GM23338 (cell line): ENCODE results near the gene PGS1. TPM values are rescaled to one million over a fixed set of nuclear protein-coding genes. Genes with fewer than 3 reads are reported as not detected.

Experiments used
- ATAC-seq: fragments of 200-7000 bp; cut with Tn5 transposase; 3 replicates; pipeline ENCODE4 v1.9.1; 2020
- DNase-seq: peaks from one replicate; pipeline ENCODE4 v3.0.0-alpha.2; 2015; ENCODE audit warnings: low spot score
- H2AFZ ChIP-seq: fragments of 200-600 bp; sonication (generic); 2 replicates; pipeline ENCODE4 v1.8.0; 2016; ENCODE audit warnings: antibody characterized with exemption, mild to moderate bottlenecking, moderate library complexity
- H3F3A ChIP-seq: fragments of 200-600 bp; sonication (generic); replicated peaks from 2 replicates; pipeline ENCODE4 v1.8.0; 2017; ENCODE audit warnings: antibody characterized with exemption, mixed run types, low read depth
- H3K27ac ChIP-seq: fragments of 200-600 bp; sonication (generic); 2 replicates; pipeline ENCODE4 v1.6.1; 2016; ENCODE audit warnings: low read depth
- H3K27me3 ChIP-seq: fragments of 200-600 bp; sonication (generic); 2 replicates; pipeline ENCODE4 v1.8.0; 2016; ENCODE audit warnings: mild to moderate bottlenecking, mixed run types, moderate library complexity; ENCODE audit not compliant: insufficient read depth
- H3K36me3 ChIP-seq: fragments of 200-600 bp; sonication (generic); 2 replicates; pipeline ENCODE4 v1.8.0; 2016; ENCODE audit warnings: mild to moderate bottlenecking; ENCODE audit not compliant: insufficient read depth
- H3K4me1 ChIP-seq: fragments of 200-600 bp; sonication (generic); 2 replicates; pipeline ENCODE4 v1.8.0; 2016; ENCODE audit warnings: mild to moderate bottlenecking, moderate library complexity; ENCODE audit not compliant: insufficient read depth
- H3K4me2 ChIP-seq: fragments of 200-600 bp; sonication (generic); 2 replicates; pipeline ENCODE4 v1.7.1; 2017; ENCODE audit warnings: mixed run types
- H3K4me3 ChIP-seq: fragments of 200-600 bp; sonication (generic); 2 replicates; pipeline ENCODE4 v1.6.1; 2016; ENCODE audit warnings: mixed run types
- H3K79me2 ChIP-seq: fragments of 200-600 bp; sonication (generic); replicated peaks from 2 replicates; pipeline ENCODE4 v1.8.0; 2017; ENCODE audit warnings: mild to moderate bottlenecking; ENCODE audit not compliant: insufficient read depth
- H3K9me2 ChIP-seq: fragments of 200-600 bp; sonication (generic); 2 replicates; pipeline ENCODE4 v1.8.0; 2017; ENCODE audit not compliant: insufficient read depth
- H4K20me1 ChIP-seq: fragments of 200-600 bp; sonication (generic); replicated peaks from 2 replicates; pipeline ENCODE4 v1.8.0; 2017; ENCODE audit warnings: mild to moderate bottlenecking; ENCODE audit not compliant: insufficient read depth
- H3K27ac Mint-ChIP-seq: 2 replicates; pipeline ENCODE4 v1.8.0; 2020; ENCODE audit warnings: inconsistent platforms, mild to moderate bottlenecking, moderate library complexity, mixed read lengths
- H3K27me3 Mint-ChIP-seq: 3 replicates; pipeline ENCODE4 v1.8.0; 2022; ENCODE audit warnings: low read depth, mild to moderate bottlenecking, moderate library complexity, mixed read lengths, inconsistent platforms; ENCODE audit not compliant: insufficient read depth, poor library complexity
- H3K36me3 Mint-ChIP-seq: 3 replicates; pipeline ENCODE4 v1.8.0; 2021; ENCODE audit warnings: low read depth, mild to moderate bottlenecking, inconsistent platforms, moderate library complexity, mixed read lengths
- H3K4me1 Mint-ChIP-seq: 3 replicates; pipeline ENCODE4 v1.8.0; 2020; ENCODE audit warnings: mild to moderate bottlenecking, inconsistent platforms, mixed read lengths
- H3K4me3 Mint-ChIP-seq: 3 replicates; pipeline ENCODE4 v1.8.0; 2021; ENCODE audit warnings: moderate library complexity, mild to moderate bottlenecking, inconsistent platforms, mixed read lengths
- H3K9me3 Mint-ChIP-seq: 3 replicates; pipeline ENCODE4 v1.8.0; 2020; ENCODE audit warnings: moderate library complexity, mild to moderate bottlenecking, inconsistent platforms, mixed read lengths
- NANOG ChIP-seq: IDR thresholded peaks from 2 replicates; pipeline ENCODE4 v1.6.1; 2016; ENCODE audit warnings: antibody characterized with exemption, borderline replicate concordance
- ZNF331 ChIP-seq: fragments of 250-450 bp; sonication (Bioruptor Pico); IDR thresholded peaks from 2 replicates; pipeline ENCODE4 v1.5.0; 2020; ENCODE audit warnings: low read depth, mild to moderate bottlenecking, moderate library complexity
- polyA plus RNA-seq: library from polyadenylated mRNA; unstranded; fragments of >200 nt; fragmentation: Nextera tagmentation; extraction: Ambion mirVana; gene quantifications from 2 replicates; pipeline ENCODE4 v1.2.1, GENCODE V29; 2016
- total RNA-seq: library from RNA; depleted of rRNA; stranded (reverse); fragments of >200 nt; shearing (Covaris generic); gene quantifications from 2 replicates; pipeline ENCODE4 v1.2.3, GENCODE V29; 2014
- TF ChIP-seq, protein P1 (sequence below): IDR thresholded peaks from one replicate; pipeline ENCODE4 v1.6.1; 2018; ENCODE audit warnings: antibody characterized with exemption; ENCODE audit not compliant: unreplicated experiment
- TF ChIP-seq, protein P2 (sequence below): IDR thresholded peaks from 2 replicates; pipeline ENCODE4 v1.6.1; 2016; ENCODE audit warnings: antibody characterized with exemption
- TF ChIP-seq, protein P3 (sequence below): fragments of 250-450 bp; sonication (Bioruptor Pico); IDR thresholded peaks from 2 replicates; pipeline ENCODE4 v1.5.0; 2020; ENCODE audit warnings: mild to moderate bottlenecking, moderate library complexity

Gene PGS1
- total and polyA plus RNA-seq, 2 experiments from 2014 or later, result 43.9 to 67.1 TPM

DNA sequence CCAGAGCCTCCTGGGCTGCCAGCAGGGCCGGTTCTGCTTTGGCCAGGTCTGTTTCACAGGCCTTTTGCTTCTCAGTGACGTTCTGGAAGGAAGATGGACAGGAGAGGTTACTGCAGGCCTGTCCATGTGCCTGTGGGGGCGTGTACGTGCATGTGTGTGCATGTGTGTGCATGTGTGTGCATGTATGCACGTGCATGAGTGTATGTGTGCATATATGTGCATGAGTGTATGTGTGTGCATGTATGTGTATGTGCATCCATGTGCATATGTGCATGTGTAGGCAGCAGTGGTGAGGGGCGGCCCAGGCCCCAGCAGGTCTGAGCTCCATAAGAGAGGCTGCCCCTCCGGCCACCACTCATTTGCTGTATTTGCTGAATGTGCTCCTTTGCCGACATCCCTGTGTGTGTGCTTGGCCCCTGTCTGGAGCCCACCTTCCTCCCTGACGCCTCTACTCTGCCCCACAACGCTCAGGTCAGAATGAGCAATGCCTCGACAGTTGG, 81.8 kb downstream of the PGS1 start (continued):
- TF ChIP-seq, protein P1, sequence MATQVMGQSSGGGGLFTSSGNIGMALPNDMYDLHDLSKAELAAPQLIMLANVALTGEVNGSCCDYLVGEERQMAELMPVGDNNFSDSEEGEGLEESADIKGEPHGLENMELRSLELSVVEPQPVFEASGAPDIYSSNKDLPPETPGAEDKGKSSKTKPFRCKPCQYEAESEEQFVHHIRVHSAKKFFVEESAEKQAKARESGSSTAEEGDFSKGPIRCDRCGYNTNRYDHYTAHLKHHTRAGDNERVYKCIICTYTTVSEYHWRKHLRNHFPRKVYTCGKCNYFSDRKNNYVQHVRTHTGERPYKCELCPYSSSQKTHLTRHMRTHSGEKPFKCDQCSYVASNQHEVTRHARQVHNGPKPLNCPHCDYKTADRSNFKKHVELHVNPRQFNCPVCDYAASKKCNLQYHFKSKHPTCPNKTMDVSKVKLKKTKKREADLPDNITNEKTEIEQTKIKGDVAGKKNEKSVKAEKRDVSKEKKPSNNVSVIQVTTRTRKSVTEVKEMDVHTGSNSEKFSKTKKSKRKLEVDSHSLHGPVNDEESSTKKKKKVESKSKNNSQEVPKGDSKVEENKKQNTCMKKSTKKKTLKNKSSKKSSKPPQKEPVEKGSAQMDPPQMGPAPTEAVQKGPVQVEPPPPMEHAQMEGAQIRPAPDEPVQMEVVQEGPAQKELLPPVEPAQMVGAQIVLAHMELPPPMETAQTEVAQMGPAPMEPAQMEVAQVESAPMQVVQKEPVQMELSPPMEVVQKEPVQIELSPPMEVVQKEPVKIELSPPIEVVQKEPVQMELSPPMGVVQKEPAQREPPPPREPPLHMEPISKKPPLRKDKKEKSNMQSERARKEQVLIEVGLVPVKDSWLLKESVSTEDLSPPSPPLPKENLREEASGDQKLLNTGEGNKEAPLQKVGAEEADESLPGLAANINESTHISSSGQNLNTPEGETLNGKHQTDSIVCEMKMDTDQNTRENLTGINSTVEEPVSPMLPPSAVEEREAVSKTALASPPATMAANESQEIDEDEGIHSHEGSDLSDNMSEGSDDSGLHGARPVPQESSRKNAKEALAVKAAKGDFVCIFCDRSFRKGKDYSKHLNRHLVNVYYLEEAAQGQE, result no peak
- TF ChIP-seq NANOG (no peak), ZNF331 (CRISPR knock-in tag) (no peak)

DNA sequence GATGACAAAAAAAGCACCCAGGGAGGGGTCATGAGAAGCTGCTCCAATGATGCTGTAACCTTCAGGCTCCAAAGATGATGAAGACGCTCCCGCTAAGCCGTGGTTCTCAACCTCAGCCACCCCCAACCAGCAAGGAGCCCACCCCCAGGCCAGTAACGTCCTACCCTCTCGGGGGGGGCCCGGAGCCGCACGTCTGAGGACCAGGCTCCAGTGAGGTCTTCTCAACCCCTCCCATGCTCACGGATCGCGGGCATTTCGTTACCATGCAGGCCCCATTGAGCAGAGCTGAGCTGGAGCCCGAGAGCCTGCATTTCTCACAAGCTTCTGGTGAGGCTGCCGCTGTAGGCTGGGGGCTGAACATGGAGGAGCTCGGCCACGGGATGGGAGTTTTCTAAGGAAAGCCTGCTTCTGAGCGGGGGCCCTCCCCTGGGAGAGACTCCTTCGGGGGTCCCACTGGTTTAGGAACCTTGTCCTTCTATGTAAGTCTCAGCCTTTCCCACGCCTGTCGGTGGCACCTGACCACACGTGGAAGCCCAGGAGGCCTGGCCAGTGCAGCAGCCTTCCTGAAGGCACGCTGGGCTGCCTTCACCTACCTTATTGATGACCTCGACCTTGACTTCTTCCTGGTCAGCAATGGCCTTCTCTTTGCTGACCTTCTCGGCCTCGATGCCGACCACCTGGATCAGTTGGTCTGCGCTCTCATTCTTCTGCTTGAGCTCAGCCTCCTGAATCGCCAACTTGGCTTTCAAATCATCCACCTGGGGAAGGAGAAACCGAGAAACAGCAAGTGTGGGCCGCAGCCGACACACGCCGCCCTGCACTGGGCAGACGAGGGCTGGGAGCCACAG, 82.7 kb downstream of the PGS1 start:
- H3K27ac Mint-ChIP-seq, result no peak overlapping the region
- no peak for ATAC-seq

More for the DNA sequence above, 82.7 kb downstream of the PGS1 start:
- Mint-ChIP-seq H3K4me3 (no peak overlapping the region), H3K9me3 (peaks cover 9% of the 10 kb centered on the region; the same call in 2 of the 3 replicates), H3K36me3 (no peaks in the 10 kb centered on the region), H3K27me3 (peaks cover 7% of the 10 kb centered on the region), H3K4me1 (0 out of 3 replicates have a peak, but pooled peaks cover 5% of the 10 kb centered on the region)
- Histone ChIP-seq H3K27ac (no peak overlapping the region), H3K27me3 (no peaks in the 10 kb centered on the region), H3K4me2 (no peak overlapping the region), H2AFZ (no peak overlapping the region), H4K20me1 (no peaks in the 10 kb centered on the region), H3F3A (no peaks in the 10 kb centered on the region), H3K4me1 (no peaks in the 10 kb centered on the region), H3K4me3 (no peak overlapping the region), H3K79me2 (no peaks in the 10 kb centered on the region), H3K36me3 (no peaks in the 10 kb centered on the region; the same call in 1 of the 2 replicates), H3K9me2 (no peaks in the 10 kb centered on the region)
- TF ChIP-seq, protein P2, sequence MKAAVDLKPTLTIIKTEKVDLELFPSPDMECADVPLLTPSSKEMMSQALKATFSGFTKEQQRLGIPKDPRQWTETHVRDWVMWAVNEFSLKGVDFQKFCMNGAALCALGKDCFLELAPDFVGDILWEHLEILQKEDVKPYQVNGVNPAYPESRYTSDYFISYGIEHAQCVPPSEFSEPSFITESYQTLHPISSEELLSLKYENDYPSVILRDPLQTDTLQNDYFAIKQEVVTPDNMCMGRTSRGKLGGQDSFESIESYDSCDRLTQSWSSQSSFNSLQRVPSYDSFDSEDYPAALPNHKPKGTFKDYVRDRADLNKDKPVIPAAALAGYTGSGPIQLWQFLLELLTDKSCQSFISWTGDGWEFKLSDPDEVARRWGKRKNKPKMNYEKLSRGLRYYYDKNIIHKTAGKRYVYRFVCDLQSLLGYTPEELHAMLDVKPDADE, result no peak
- TF ChIP-seq ZNF331 (CRISPR knock-in tag) (no peak), NANOG (no peak)
- TF ChIP-seq, protein P3, sequence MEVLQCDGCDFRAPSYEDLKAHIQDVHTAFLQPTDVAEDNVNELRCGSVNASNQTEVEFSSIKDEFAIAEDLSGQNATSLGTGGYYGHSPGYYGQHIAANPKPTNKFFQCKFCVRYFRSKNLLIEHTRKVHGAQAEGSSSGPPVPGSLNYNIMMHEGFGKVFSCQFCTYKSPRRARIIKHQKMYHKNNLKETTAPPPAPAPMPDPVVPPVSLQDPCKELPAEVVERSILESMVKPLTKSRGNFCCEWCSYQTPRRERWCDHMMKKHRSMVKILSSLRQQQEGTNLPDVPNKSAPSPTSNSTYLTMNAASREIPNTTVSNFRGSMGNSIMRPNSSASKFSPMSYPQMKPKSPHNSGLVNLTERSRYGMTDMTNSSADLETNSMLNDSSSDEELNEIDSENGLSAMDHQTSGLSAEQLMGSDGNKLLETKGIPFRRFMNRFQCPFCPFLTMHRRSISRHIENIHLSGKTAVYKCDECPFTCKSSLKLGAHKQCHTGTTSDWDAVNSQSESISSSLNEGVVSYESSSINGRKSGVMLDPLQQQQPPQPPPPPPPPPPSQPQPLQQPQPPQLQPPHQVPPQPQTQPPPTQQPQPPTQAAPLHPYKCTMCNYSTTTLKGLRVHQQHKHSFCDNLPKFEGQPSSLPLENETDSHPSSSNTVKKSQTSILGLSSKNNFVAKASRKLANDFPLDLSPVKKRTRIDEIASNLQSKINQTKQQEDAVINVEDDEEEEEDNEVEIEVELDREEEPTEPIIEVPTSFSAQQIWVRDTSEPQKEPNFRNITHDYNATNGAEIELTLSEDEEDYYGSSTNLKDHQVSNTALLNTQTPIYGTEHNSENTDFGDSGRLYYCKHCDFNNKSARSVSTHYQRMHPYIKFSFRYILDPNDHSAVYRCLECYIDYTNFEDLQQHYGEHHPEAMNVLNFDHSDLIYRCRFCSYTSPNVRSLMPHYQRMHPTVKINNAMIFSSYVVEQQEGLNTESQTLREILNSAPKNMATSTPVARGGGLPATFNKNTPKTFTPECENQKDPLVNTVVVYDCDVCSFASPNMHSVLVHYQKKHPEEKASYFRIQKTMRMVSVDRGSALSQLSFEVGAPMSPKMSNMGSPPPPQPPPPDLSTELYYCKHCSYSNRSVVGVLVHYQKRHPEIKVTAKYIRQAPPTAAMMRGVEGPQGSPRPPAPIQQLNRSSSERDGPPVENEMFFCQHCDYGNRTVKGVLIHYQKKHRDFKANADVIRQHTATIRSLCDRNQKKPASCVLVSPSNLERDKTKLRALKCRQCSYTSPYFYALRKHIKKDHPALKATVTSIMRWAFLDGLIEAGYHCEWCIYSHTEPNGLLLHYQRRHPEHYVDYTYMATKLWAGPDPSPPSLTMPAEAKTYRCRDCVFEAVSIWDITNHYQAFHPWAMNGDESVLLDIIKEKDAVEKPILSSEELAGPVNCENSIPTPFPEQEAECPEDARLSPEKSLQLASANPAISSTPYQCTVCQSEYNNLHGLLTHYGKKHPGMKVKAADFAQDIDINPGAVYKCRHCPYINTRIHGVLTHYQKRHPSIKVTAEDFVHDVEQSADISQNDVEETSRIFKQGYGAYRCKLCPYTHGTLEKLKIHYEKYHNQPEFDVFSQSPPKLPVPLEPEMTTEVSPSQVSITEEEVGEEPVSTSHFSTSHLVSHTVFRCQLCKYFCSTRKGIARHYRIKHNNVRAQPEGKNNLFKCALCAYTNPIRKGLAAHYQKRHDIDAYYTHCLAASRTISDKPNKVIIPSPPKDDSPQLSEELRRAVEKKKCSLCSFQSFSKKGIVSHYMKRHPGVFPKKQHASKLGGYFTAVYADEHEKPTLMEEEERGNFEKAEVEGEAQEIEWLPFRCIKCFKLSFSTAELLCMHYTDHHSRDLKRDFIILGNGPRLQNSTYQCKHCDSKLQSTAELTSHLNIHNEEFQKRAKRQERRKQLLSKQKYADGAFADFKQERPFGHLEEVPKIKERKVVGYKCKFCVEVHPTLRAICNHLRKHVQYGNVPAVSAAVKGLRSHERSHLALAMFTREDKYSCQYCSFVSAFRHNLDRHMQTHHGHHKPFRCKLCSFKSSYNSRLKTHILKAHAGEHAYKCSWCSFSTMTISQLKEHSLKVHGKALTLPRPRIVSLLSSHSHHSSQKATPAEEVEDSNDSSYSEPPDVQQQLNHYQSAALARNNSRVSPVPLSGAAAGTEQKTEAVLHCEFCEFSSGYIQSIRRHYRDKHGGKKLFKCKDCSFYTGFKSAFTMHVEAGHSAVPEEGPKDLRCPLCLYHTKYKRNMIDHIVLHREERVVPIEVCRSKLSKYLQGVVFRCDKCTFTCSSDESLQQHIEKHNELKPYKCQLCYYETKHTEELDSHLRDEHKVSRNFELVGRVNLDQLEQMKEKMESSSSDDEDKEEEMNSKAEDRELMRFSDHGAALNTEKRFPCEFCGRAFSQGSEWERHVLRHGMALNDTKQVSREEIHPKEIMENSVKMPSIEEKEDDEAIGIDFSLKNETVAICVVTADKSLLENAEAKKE (CRISPR knock-in tag), result no peak
- no peak for DNase-seq
